GM19193 (cell line): ENCODE measurements around the gene IZUMO3.

ENCODE experiments used
- POLR2A ChIP-seq: IDR thresholded peaks from 4 replicates; pipeline ENCODE4 v1.6.1; 2011; ENCODE audit not compliant: insufficient read depth, insufficient read length; ENCODE audit errors: extremely low read depth

Gene IZUMO3, protein sequence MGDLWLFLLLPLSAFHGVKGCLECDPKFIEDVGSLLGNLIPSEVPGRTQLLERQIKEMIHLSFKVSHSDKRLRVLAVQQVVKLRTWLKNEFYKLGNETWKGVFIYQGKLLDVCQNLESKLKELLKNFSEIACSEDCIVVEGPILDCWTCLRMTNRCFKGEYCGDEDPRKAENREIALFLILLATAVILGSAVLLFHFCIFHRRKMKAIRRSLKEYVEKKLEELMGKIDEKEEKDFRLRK

DNA sequence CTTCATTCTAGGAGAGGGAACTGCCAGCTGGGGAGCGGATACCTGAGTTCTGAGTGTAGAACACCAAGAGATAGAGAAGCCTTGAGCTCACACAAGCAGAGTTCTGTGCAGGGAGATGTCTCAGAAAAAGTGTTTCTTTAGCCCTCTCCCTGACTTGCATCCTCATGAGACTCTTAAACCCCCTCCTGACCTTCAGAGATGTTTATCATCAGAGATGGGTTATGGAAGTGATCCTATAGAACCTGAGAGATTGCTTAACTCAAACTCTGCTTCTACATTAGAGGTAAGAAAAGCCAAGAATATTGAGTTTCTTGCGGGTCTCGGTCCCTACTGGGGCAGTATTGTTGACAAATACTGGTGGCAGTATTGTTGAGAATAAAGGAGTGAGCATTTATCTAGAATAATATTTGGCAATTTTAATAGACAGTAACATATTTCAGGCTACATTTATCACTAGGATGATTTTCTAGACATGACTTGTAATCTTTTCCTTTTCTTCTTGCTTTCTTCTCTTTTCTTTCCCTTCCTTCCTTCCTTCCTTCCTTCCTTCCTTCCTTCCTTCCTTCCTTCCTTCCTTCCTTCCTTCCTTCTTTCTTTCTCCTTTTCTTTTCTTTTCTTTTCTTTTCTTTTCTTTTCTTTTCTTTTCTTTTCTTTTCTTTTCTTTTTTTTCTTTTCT, at the start of gene IZUMO3:
Gene IZUMO3, minus strand, starts transcription at position 51 of the 676 bp plus-strand sequence. CDS start 248 bp downstream, outside the sequence.
- TF ChIP-seq POLR2A: no peak

DNA sequence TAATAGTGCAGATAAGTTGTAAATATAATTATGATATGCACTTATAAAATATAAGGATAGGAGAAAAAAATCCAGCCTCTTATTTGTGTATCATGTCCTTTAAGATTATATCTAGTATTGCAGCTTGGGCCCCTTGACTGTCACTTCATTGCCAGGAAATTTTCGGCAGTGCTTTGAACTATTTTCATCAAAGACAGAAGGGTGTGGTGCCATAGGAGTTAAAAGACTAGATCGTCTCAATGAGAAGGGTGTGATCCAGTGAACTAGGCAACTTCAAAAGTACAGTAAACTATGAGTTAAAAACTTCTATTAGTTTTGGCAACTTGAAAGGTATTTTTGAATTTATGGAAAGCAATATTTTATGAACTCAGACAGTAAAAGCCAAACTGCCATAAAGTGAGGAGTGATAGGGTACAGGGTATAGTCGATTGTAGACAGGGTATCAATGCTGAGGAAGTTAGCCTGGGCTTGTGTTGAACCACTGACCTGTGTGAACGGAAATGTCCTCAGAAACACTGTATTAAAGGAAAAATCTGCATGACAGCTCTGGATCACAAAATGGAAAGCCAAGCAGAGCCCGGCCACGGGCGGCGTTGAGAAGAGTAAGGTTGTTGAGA, 48.6 kb upstream of the IZUMO3 start:
- no peak for TF ChIP-seq POLR2A

DNA sequence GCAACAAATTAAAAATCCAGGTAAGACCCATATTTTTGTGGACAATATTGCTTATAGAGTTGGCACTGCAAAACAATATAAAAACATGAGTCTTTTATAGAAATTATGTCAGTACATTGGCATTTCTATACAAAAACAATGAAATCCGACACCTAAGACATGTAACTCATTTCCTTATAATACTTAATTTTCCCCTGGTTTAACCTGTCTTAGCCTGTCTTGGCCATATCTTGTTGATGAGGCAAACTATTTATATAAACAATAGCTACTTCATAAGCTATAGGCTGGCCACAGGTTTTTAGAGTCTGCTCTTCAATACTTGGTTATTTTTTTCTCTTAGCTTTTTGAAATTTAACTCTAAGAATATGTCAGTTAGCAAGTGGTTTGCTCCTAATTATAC, 44.7 kb upstream of the IZUMO3 start:
- no peak for TF ChIP-seq POLR2A

DNA sequence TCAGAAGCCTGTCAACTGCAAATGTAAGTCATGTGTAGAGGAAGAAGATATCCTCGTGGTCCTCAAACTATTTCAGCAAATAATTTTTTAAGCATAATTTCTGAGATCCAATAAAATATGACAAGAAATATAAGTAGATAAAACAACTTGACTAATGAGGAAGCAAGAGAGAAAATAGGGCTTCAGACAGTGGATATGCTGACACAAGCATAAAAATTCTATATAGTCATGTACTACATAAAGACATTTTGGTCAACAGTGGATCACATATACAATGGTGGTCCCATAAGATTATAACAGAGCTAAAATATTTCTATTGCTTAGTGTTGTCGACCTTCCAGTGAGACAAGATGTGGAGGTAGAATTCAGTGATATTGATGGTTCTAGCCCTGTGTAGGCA, 42.2 kb upstream of the IZUMO3 start:
- TF ChIP-seq POLR2A: no peak

DNA sequence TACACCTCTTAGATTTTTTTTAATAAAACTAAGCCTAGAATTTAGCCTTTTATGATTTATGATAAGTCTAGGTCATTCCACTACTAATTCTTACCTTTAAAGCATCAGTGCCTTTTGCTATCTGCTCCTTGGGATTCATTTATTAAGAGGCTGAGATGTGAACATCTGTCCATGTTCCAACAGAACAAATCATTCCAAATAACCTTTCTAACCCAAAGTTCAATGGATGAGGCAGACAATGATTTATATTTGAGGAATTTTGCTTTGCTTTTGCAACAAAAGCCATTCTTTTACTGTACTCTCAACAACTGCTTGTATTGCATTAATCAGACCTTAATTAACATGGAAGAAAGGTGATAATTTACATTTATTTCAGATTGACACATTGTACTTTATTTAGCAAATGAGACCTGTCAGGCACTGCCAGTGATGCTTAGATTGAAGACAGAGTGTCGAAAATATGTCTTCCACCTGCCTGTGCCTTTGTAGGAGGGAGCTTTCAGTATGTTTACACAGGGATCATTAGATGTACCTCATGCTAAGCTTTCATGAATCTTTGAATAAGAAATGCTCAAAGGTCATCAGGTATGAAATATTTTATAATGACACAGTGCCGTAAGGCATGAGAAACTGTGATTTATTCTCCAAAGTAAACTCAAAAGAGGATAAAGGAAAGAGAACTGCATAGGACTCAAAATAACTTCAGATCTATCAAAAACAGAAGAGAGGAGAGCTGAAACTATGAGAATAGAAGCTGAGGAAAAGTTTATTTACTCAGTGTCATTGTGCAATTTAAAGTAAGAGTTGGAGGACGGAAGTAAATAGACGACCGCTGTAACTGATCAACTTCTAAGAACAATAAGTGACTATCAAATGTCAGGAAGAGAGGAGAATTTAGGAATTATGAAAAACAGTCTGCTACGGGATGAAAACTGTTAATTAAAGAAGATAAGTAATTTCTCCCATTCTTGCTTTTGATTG, 36.7 kb upstream of the IZUMO3 start:
- no peak for TF ChIP-seq POLR2A

DNA sequence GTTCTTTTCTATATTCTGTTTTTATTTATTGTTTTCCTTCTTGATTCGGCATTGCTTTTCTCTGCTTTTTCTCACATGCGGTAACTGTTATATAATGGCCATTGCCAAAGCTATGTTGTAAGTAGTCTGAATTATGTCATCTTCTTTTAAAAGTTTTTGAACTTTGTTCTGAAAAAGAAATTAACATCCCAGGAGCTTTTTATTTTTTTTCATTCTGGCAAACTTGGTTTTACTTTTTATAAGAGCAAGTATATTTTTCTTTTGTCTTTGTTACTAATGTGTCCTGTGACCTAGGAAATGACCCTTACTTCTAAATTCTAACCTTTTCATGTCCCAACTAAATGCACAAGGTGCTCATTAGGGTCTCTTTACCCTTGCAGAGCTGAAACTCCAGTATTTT, 26.7 kb upstream of the IZUMO3 start:
- no peak for TF ChIP-seq POLR2A

DNA sequence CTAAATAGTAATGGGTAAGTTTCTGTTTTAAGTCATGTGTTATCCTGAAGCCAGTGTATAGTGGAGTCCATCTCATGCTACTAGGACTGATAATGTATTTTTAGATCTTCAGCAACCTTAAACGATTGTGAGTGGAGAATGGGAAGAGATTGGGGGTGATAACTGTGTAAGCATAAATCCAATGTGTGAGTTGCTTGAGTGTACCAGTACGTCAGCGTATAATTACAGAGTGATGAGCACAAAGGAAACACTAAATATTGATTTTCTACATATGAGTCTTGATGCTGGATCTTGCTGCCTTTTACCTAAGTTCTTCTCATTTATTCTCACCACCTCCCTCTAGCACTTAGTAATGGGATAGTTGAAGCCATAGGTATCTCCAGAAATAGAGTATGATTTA, 16.3 kb upstream of the IZUMO3 start:
- TF ChIP-seq POLR2A: no peak

DNA sequence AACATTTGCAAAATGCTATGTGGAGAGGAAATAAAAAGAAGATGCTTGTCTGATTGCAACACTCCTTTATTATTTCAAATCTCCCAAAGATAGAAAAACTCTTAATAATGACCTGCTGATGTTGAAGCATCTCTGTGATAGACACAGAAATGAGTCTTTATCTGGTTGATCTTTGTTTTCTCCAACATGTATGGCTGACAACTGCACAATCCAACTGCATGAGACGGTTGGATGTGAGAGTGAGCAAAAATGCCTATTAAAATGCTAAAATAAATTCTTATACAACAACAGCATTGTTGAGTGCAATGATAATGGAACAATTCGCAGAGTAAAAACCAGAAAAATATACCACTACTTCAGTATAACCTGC, 7.5 kb upstream of the IZUMO3 start:
- TF ChIP-seq POLR2A: no peak

DNA sequence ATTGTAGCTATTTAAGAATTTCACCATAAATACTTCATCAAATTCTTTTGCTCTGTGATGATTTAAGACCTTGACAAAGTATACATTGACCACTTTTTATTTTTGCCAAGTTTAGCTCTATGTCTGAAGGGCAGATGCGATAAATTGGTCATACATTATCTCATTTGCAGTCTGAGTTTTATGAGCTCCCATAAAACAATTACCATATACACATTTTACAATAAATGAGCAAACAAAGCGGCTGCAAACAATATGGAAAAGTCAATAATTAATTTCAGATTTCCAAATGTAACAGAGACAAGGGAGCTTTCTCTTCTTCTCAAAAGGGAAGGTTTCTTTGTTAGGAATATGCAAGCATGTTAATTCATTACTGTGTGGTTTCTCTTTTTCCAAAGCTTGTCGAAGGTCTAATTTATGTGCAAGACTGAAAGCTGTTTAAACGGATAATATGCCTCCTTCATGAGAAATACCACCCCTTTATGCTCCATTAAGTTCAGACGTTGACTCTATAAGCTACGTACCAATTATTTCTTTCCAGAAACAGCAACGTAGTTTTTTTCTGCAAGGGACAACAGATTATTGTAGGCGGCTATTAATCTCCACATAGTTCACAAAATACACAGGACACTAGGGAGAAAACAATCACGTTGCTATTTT, 7.0 kb upstream of the IZUMO3 start:
- TF ChIP-seq POLR2A: no peak

DNA sequence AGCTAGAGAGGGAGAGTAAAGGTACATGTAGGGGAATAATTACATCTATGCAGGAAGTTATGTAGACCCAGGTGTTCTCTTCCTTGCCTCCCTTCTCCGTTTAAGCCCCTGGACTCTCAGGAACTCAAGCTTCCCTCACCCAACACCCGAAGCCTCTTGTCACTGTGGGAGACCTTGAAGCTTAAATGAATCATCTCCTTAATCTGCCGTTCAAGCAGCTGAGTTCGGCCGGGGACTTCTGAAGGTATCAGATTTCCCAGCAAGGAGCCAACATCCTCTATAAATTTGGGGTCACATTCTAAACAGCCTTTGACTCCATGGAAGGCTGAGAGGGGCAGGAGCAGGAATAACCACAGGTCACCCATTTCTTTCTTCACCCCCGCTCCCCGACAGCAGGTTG, 412 bp downstream of the IZUMO3 start:
- no peak for TF ChIP-seq POLR2A

DNA sequence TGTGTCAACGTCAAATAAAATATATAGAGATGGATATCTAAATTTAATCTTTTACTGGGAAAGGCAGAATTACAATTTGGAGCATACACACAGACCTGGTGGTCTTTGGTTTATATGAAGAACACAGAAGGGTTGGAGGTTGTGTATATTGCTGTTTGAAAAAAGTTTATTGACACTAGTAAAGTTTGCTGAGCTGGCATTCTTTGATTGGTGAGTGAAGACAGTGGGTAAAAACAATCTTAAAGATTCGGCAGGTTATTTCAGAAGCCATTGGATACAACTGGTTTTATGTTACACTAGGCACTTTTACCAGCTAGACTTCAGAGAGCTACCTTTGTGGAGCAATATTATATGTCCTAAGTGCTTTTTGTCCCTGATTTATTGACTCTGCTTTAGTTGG, 27.2 kb downstream of the IZUMO3 start:
- no peak for TF ChIP-seq POLR2A

DNA sequence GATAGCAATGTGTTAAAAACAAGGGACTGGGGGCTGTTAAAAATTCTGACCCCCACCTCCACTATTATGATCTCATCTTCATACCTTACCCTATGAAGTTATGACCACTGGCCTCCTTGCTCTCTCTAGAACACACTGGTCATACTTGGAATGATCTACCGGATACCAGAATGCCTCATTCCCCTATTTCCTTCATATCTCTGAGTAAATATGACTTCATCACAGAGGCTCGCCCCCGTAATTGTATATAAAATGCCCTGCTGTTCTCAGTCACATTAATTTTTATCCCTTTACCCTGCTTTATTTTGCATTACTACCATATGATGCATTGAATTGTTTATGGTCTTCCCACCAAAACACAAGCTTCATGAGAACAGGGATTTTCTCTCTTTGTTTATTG, 29.2 kb downstream of the IZUMO3 start:
- TF ChIP-seq POLR2A: no peak

DNA sequence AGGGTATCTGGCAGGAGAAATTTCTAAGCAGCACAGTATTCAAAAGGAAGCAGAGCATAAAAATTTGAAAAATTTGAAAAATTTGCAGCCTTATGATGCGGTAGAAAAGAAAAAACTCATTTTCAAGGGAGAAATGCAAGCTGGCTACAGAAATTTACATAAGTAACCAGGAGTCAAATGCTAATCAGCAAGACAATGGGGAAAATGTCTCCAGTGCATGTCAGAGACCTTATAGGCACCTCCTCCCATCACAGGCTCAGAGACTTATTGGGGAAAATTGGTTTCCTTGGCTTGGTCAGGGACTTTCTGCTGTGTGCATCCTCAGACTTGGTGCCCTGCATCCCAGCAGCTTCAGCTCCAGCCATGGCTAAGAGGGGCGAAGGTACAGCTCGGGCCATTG, 35.8 kb downstream of the IZUMO3 start:
- no peak for TF ChIP-seq POLR2A

DNA sequence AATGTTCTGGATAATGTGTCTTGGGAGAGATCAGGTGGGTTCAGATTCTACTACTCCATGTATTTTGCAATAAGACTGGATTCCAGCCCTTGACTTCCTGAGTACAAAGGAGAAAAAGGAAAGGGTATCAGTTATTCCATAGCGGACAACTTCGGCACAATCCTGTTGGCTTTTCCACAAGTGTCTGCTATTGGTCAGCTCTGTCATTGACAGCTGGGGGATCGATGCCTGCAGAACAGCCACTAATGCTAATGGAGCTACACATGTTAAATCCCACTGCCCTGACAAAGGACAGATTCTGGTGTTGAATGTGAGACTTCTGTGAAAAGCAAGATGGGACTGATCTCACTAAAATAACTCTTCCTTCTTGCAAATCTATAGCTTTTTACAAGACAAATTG, 41.2 kb downstream of the IZUMO3 start:
- TF ChIP-seq POLR2A: no peak

DNA sequence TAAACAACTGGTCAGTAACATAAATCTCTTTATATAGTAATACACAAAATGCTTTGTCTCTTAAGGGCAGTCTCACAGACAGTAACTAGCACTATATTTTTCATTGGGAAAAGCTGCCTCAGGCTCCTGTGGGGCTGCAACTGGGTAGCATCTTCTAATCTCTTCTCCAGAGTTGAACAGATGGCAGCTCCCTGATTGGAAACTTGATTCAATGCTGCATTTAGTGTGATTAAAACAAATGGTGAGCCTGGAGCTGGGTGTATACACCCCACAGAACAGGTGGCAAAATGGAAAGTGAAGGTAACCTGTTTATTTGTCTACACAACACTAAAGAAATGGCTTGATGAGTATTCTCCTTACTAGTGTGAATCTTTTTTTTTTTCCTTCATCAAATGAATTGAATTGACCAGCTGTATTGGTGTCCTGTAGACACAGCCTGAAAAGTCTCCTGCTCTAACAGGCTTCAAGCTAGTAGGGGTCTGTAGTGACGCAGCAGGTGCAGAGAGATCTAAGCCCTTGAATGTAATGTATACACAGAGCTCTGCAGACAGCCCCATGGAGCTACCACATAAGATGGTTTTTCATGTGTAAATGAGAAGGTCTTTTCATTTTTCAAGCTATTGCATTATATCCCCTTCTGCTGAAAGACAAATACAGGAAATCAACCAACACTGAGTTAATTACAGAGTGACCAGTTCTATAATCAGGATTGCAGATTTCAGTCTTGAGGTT, 43.3 kb downstream of the IZUMO3 start:
- no peak for TF ChIP-seq POLR2A

DNA sequence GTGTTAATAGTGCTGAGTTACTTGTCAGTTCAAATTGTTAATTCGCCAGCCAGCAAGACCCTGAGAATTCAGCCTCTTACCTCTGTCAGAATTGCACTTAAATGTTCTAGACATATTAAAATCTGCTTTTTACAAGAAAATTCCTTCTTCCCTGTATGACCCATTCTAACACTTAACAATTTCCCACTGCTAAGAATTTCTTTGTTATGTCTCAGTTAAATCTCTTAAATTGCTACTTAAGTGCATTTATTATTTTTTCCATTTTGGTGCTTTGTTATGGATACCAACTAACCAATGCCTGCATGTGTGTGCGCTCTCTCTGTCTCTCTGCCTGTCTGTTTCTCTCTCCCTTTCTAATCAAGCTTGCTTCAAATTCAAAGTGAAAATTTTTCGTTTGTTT, 44.9 kb downstream of the IZUMO3 start:
- TF ChIP-seq POLR2A: no peak
